Hepatocyte (in vitro differentiated cells): ENCODE measurements around the gene CELSR2. TPM values are rescaled to one million over a fixed set of nuclear protein-coding genes. Genes with fewer than 3 reads are reported as not detected.
A peak's percentile ranks its signal among the peaks of the same experiment; 100 is the strongest.

Experiments used
- DNase-seq: peaks from one replicate; pipeline ENCODE4 v3.0.0-alpha.2; 2016; ENCODE audit warnings: low spot score
- H2AFZ ChIP-seq: fragments of 200-600 bp; sonication (generic); 2 replicates; pipeline ENCODE4 v1.6.0; 2016; ENCODE audit warnings: antibody characterized with exemption, mild to moderate bottlenecking
- H3K27ac ChIP-seq: fragments of 200-600 bp; sonication (generic); 2 replicates; pipeline ENCODE4 v1.5.1; 2016; ENCODE audit warnings: mild to moderate bottlenecking
- H3K27me3 ChIP-seq: fragments of 200-600 bp; sonication (generic); 2 replicates; pipeline ENCODE4 v1.6.1; 2016
- H3K36me3 ChIP-seq: fragments of 200-600 bp; sonication (generic); replicated peaks from 2 replicates; pipeline ENCODE4 v1.5.1; 2016; ENCODE audit warnings: low read depth; ENCODE audit not compliant: insufficient read depth
- H3K4me1 ChIP-seq: fragments of 200-600 bp; sonication (generic); 2 replicates; pipeline ENCODE4 v1.5.1; 2016; ENCODE audit warnings: mild to moderate bottlenecking, moderate library complexity; ENCODE audit not compliant: insufficient read depth
- H3K4me2 ChIP-seq: fragments of 200-600 bp; sonication (generic); 2 replicates; pipeline ENCODE4 v1.6.0; 2016
- H3K4me3 ChIP-seq: fragments of 200-600 bp; sonication (generic); 2 replicates; pipeline ENCODE4 v1.5.1; 2016; ENCODE audit warnings: mild to moderate bottlenecking
- H3K79me2 ChIP-seq: fragments of 200-600 bp; sonication (generic); 2 replicates; pipeline ENCODE4 v1.6.0; 2017; ENCODE audit warnings: mild to moderate bottlenecking
- H3K9me2 ChIP-seq: fragments of 200-600 bp; sonication (generic); replicated peaks from 2 replicates; pipeline ENCODE4 v1.6.0; 2017; ENCODE audit warnings: mild to moderate bottlenecking; ENCODE audit not compliant: insufficient read depth
- H3K9me3 ChIP-seq: fragments of 200-600 bp; sonication (generic); 2 replicates; pipeline ENCODE4 v1.5.1; 2016; ENCODE audit warnings: low read depth, mild to moderate bottlenecking
- H4K20me1 ChIP-seq: fragments of 200-600 bp; sonication (generic); 2 replicates; pipeline ENCODE4 v1.6.0; 2016; ENCODE audit warnings: mild to moderate bottlenecking; ENCODE audit not compliant: insufficient read depth, poor library complexity, severe bottlenecking
- CTCF ChIP-seq: fragments of 200-600 bp; sonication (generic); IDR thresholded peaks from 2 replicates; pipeline ENCODE4 v1.5.1; 2016; ENCODE audit warnings: antibody characterized with exemption, mild to moderate bottlenecking; ENCODE audit not compliant: poor library complexity
- EZH2 ChIP-seq: fragments of 200-600 bp; sonication (generic); IDR thresholded peaks from 2 replicates; pipeline ENCODE4 v1.6.1; 2016; ENCODE audit warnings: antibody characterized with exemption, mild to moderate bottlenecking, borderline replicate concordance
- EZH2phosphoT487 ChIP-seq: fragments of 200-600 bp; sonication (generic); IDR thresholded peaks from one replicate; pipeline ENCODE4 v1.6.1; 2018; ENCODE audit warnings: antibody characterized with exemption, mild to moderate bottlenecking, low read depth, moderate library complexity; ENCODE audit not compliant: unreplicated experiment, severe bottlenecking
- WGBS: methylation state at CpG from one replicate; pipeline ENCODE4 v1.1.6; 2016; ENCODE audit warnings: low lambda C conversion rate; ENCODE audit errors: missing lambda C conversion rate; 5-methylcytosine and 5-hydroxymethylcytosine counted together
- polyA plus RNA-seq: library from polyadenylated mRNA; unstranded; fragments of >200 nt; fragmentation: Nextera tagmentation; extraction: Ambion mirVana; gene quantifications from 2 replicates; pipeline ENCODE4 v1.2.1, GENCODE V29; 2016
- total RNA-seq: library from RNA; depleted of rRNA; stranded (reverse); fragments of >200 nt; gene quantifications from 2 replicates; pipeline ENCODE4 v1.2.3, GENCODE V29; 2014

The CELSR2 gene
- 2.6 and 3.7 TPM in 2 replicates for total RNA-seq
- polyA plus RNA-seq: 3.2 and 3.3 TPM in 2 replicates

- WGBS: 13% methylated on average over 43 of the region's 49 CpGs
- Histone ChIP-seq H3K27me3 (no peaks in the 10 kb centered on the region), H3K4me2 (peak within 1 kb of the TSS; percentile 92), H3K27ac (no peak within 1 kb of the TSS), H3K4me1 (peaks cover 11% of the 10 kb centered on the region), H3K9me3 (no peaks in the 10 kb centered on the region), H4K20me1 (no peaks in the 10 kb centered on the region), H3K36me3 (no peaks in the 10 kb centered on the region), H3K79me2 (no peaks in the 10 kb centered on the region), H3K9me2 (no peaks in the 10 kb centered on the region), H3K4me3 (peak within 1 kb of the TSS; percentile 75), H2AFZ (no peak within 1 kb of the TSS)
- TF ChIP-seq EZH2 (no peak), EZH2phosphoT487 (no peak), CTCF (no peak)
- DNase-seq: peak; percentile 86
Measured at GRCh38 chr1:109248797-109249629, at the start of gene CELSR2. CELSR2 (plus strand) TSS chr1:109249539; CDS start chr1:109250080, 541 bp downstream.

- no peak overlapping the region for H2AFZ ChIP-seq
- no peak for DNase-seq
- 82% methylated on average over 10 of the region's 10 CpGs for WGBS
Measured at GRCh38 chr1:109199710-109200109, 49.6 kb upstream of the CELSR2 start.

GRCh38 chr1:109201123-109201703 is 48.1 kb upstream of the CELSR2 start:
- Histone ChIP-seq H3K4me2 (no peak overlapping the region), H3K27me3 (peaks cover 2% of the 10 kb centered on the region), H3K27ac (no peak overlapping the region), H4K20me1 (no peaks in the 10 kb centered on the region), H3K4me1 (no peaks in the 10 kb centered on the region), H3K4me3 (no peak overlapping the region), H3K79me2 (no peaks in the 10 kb centered on the region), H3K9me3 (no peaks in the 10 kb centered on the region), H3K36me3 (no peaks in the 10 kb centered on the region), H3K9me2 (no peaks in the 10 kb centered on the region), H2AFZ (no peak overlapping the region)
- 52% methylated on average over 2 of the region's 2 CpGs for WGBS
- peak; percentile 64 for TF ChIP-seq CTCF
- TF ChIP-seq EZH2phosphoT487: no peak
- TF ChIP-seq EZH2: no peak
- DNase-seq: peak; percentile 78

More at GRCh38 chr1:109199710-109200109, 49.6 kb upstream of the CELSR2 start:
- Histone ChIP-seq H3K27me3 (peaks cover 2% of the 10 kb centered on the region), H3K4me1 (no peaks in the 10 kb centered on the region), H3K27ac (no peak overlapping the region), H3K79me2 (no peaks in the 10 kb centered on the region), H3K4me2 (no peak overlapping the region), H3K36me3 (no peaks in the 10 kb centered on the region), H4K20me1 (no peaks in the 10 kb centered on the region), H3K4me3 (no peak overlapping the region), H3K9me2 (no peaks in the 10 kb centered on the region), H3K9me3 (no peaks in the 10 kb centered on the region)
- TF ChIP-seq CTCF (no peak), EZH2phosphoT487 (no peak), EZH2 (no peak)
